KBM-7 (cell line): Measurements from ENCODE around the gene TRMT11.
"Not testable (repeated sequence)": the region's sequence is repeated elsewhere in the genome, so short reads cannot be mapped to it uniquely, and the experiment has no call there.

Source experiments
- DNase-seq: peaks from one replicate; pipeline ENCODE4 v3.0.0-alpha.2; 2015
- in situ Hi-C: fragments of 300-500 bp; cut with MboI; formaldehyde crosslinking; loops from 2 replicates; pipeline ENCODE4 v1.14.3; 2020; ENCODE audit warnings: low sequenced_read_pairs, low pct_unique_long_range_greater_than_20kb, mixed read lengths

TRMT11 gene

DNA sequence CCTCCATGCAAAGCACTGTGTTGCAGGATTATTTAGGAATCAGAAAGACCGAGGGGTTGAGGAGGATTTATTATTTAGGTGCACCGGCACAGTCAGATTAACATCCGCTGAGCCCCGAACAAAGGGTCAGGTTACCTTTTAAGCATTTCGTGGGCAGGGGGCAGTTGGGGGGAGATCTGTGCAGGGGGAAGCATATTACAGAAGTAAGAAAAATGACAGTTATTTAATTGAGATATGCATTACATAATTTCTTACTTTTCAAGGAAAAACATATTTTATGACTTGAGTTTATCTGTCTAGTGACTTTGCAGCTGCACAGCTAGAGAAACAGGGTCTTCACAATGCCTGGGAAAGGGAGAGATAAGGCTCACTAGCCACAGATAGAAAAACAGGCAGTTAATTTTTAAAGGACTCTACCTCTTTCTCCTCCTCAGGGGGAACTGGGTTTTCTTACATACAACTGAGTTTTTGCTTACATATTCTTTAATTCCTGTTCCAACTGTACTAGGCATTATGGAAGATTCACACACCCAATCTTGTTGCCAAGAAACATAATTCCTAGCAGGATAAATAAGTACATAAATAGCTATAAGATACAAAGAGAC lies 31.5 kb upstream of the TRMT11 start:
- in situ Hi-C loops: no loop called here
- no peak for DNase-seq

DNA sequence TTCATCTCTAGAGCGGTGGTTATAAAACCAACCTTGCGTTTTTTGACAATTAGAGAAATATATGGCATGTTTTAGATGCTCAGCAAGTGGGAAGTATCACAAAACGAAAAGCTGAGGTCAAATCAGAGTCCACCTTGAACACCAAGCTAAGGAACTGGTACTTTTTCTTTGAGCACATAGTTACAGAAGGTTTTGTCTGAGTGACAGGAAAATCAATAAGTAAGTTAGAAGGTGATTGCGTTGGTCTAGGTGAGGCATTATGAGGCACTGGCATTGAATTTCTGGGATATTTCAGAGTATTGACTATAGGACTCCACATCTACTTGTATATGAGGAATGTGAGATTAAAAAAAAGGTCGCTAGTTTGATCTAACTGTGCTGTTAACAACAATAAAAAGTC lies 30.4 kb upstream of the TRMT11 start:
- DNase-seq: no peak
- in situ Hi-C loops: no loop called here

- in situ Hi-C loops: no loop called here
- DNase-seq: peak; percentile 99
These were observed 29.6 kb upstream of the TRMT11 start, which contains the start of gene HINT3 for GRCh38 chr6:125956506-125957390. Gene HINT3 (plus strand): TSS chr6:125956770. CDS start chr6:125956978, 208 bp downstream.

DNA sequence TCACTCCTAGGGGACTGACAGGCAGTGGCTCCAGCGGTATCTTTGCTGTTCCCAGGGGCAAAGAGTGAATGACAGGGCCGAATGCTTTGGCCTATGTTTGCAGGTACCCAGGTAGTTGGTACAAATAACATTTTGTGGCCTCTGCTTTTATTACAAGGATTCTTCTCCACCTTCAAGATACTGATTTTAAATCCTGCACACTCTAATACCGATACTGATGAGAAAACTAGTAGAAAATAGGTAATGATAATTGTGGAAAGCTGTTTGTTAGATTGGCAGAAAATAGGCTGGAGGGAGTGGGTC lies 29.0 kb upstream of the TRMT11 start:
- in situ Hi-C loops: no loop called here
- DNase-seq: no peak

- peak; percentile 68 for DNase-seq
- in situ Hi-C loops: no loop called here
These were observed 28.5 kb upstream of the TRMT11 start for GRCh38 chr6:125957845-125958244.

GRCh38 chr6:125959041-125959440 lies 27.3 kb upstream of the TRMT11 start:
- in situ Hi-C loops: no loop called here
- no peak for DNase-seq

DNA sequence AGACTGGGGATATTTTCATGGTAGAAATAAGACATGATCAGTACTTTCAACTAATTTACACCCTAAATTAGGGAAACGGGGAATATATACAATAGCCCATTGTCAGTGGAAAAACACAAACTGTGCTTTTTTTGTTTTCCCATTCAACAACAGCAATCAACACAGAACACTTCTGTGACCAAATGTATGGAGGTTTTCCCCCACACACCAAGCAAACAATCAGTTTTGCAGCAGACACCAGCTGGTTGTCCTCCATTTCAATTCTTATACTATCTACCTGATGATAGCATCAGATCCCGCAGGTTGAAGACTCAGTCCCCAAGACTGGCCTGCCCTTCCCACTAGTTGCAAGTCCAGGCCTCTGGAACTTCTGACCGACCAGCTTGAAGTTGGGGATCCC lies 25.2 kb upstream of the TRMT11 start:
- DNase-seq: no peak
- in situ Hi-C loops: no loop called here

DNA sequence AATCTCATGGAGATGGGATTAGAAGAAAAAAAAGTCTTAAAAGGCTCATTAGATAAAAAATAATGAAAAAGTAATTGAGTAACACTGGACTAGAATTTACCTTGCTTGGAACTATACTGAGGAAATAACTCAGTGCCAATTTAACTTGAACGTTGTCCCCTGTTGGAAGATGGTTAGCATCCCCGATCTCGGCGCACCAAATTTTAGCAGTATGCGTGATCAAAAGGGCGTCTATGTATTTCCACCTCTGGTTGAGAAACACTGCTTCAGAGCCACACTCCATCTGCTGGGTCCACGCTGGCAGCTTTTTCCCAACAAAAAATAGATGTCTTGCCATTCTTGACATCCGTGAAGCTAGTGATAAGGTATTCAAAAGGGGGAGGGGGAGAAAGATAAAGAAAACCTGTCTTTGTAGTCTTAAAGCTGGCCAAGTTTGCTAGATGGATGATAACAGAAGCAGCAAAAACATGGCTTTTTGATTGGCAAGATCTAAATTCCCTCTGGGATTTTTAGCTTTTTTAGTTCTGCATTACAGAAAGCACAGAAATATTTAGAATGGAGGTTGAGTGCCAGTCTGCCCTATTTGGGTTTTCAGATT lies 23.3 kb upstream of the TRMT11 start:
- DNase-seq: no peak

DNA sequence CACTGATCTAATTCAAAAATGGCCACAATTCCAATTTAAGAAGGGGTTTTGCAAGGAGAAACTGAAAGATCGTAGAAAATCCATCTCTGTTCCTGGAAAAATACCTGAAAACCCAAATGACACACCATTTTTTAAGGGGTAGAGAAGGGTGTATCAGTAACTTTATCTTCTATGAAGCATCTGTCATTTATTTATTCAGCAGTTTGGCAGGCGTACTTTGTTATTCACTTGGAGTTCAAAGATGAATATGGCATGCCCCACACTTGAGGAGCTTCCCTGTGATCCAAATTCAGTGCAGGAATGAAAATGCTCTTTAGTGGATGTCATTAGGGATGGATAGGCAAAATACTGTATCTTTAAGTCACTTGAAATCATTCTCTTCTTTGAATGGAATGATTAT lies 22.5 kb upstream of the TRMT11 start:
- no peak for DNase-seq
- in situ Hi-C loops: no loop called here

More for the DNA sequence above, 23.3 kb upstream of the TRMT11 start:
- in situ Hi-C loops: no loop called here

- in situ Hi-C loops: no loop called here
- DNase-seq: no peak
These were observed 19.8 kb upstream of the TRMT11 start for GRCh38 chr6:125966569-125966968.

DNA sequence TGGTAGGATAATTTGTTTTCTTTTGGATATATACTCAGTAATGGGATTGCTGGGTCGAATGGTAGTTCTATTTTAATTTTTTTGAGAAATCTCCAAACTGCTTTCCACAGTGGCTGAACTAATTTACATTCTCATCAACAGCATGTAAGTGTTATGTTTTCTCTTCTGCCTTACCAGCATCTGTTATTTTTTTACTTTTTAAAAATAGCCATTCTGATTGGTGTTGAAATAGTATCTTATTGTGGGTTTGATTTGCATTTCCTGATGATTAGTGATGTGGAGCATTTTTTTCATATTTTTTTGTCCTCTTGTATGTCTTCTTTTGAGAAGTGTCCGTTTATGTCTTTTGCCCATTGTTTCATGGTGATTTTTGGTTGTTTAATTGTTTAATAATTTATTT lies 17.8 kb upstream of the TRMT11 start:
- no peak for DNase-seq
- in situ Hi-C loops: no loop called here

DNA sequence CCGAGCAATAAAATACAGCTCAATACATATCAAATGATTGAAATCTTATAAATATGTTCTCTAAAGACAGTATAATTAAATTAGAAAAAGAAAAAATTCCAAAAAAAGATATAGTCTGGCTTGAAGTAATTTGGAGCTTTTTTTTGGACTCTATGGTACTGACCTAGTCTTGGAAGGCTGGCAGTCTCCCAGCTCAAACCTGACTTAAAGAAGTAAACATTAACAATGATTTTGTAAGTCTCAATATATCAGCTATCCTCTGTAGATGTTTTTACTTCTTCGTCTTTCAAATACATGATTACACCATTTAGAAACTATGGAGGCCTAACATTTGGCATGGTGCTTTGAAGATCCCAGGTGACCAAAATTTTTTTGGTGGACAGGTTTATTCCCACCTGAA lies 15.6 kb upstream of the TRMT11 start:
- no peak for DNase-seq
- in situ Hi-C loops: loop anchor here (10.0 kb wide), 1 partner anchor 186 kb away; no protein-coding TSS in a partner anchor

DNA sequence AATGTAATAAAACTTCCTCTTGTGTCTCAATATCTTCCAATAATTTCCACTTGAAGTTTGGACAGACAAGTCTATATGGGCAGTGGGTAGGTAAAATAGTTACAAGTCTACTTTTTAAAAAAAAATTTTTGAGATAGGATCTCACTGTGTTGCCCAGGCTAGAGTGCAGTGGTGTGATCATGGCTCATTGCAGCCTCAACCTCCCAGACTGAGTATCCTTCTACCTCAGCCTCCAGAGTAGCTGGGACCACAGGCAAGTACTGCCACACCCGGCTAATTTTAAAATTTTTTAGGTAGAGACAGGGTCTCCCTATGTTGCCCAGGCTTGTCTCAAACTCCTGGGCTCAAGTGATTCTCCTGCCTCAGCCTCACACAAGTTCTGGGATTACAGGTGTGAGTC lies 13.9 kb upstream of the TRMT11 start:
- not testable (repeated sequence) for DNase-seq
- in situ Hi-C loops: loop anchor here (10.0 kb wide), 1 partner anchor 188 kb away; no protein-coding TSS in a partner anchor

DNA sequence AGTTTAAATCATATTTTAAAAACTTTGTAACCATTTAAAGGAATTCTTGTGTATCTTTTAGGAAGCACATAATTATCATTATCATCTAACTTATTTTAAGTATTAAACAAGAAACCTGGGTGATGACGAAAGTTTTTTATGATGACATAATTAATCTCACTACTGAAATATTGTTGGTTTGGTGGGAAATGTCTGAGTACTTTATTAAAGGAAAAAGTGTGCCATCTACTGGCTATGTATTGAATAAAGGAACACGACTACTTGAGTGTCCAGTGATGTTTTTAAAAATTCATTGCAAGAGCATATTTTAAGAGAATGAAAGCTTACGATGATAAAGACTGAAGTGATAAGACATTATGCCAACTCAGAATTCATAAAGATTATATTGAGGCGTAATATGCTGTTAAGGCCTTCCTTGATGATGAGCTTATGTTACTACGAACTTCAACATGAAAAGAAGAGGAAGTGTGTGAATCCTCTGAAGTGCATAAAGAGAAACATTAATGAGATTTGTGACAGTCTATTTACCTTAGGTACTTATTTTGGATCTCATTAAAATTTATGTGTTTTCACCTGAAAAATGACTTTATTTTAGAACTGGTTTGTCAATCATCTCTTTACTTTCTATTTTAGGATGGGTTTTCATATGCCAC lies 12.0 kb upstream of the TRMT11 start:
- in situ Hi-C loops: loop anchor here (10.0 kb wide), 1 partner anchor 190 kb away; no protein-coding TSS in a partner anchor
- DNase-seq: peak; percentile 85

DNA sequence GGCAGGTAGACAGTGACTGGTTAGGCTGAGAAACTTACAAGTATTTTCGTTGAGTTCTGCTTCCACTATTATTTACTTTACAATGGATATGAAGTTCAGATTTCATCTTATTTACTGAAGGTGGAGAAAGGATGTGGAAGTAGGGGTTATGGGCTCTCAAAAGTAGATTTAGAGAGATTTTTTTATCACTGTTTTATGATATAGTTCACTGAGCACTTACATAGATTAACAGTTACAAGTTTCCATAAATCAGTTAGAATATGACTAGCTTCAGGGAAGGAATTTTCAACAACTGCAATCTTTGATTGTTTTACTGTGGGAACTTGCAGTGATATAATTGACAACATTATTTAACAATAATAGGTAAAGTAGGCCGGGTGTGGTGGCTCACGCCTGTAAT lies 7.2 kb upstream of the TRMT11 start:
- no peak for DNase-seq
- in situ Hi-C loops: loop anchor here (10.0 kb wide), 1 partner anchor 194 kb away; no protein-coding TSS in a partner anchor

GRCh38 chr6:125981571-125982185 lies 4.7 kb upstream of the TRMT11 start:
- in situ Hi-C loops: no loop called here
- no peak for DNase-seq

DNA sequence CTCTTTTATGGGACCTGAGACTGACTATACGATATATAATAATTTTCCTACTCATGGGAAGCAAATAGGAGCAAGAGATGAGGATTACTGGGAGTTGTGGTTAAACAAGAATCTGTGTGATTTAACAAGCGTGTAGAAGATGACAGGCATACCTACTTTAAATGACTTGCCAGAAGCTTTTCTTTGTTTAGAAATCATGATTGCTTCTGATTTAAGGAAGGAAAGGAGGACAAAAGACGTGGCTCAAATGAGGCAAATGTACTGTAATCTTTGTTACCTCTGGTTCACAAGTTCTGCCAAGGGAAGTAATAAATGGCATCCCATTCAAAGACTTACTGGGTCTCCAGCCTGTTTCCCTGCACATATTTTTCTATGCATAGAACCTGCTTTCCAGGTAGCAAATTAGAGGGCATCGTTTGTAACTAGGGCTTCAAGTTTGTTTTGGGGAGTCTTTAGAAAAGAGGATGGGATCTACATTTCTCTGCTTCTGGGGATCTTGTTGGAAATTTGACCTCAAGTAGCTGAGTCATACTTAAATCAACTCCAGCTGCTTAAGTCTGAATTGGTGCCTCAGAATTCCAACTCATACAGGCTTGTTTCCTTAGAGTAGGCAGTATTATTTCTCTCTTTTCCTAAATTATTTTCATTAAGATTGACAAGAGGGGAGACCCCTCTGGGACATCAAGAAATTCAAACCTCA lies 2.9 kb upstream of the TRMT11 start:
- in situ Hi-C loops: no loop called here
- no peak for DNase-seq

GRCh38 chr6:125984311-125984710 lies 2.0 kb upstream of the TRMT11 start:
- in situ Hi-C loops: no loop called here
- DNase-seq: no peak

DNA sequence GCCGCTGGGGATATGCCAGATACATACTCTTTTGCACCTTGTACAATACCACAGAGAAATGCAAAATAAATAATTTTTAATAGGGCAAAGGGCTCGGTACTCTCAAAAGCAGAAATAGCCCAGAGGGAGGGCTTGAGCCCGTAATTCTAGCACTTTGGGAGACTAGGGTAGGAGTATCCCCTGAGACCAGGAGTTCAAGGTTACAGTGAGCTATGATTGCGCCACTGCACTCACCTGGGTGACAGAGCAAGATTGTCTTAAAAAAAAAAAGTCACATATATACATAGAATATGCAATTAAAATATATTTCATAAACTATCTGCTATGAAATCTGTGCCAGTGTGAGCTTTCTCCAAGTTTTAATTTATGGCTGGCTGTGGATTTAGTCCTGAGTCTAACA lies 818 bp upstream of the TRMT11 start:
- no peak for DNase-seq
- in situ Hi-C loops: no loop called here
